WERI-Rb-1 (cell line): ENCODE measurements around the gene NFIX.
A peak's percentile ranks its signal among the peaks of the same experiment; 100 is the strongest.

Source experiments
- DNase-seq: peaks from one replicate; pipeline ENCODE4 v3.0.0-alpha.2; 2020
- H3K27ac ChIP-seq: fragments of 250-450 bp; sonication (Bioruptor Pico); 2 replicates; pipeline ENCODE4 v1.5.1; 2020; ENCODE audit warnings: mild to moderate bottlenecking, moderate library complexity
- H3K27me3 ChIP-seq: fragments of 250-450 bp; sonication (Bioruptor Pico); 2 replicates; pipeline ENCODE4 v1.5.1; 2021; ENCODE audit warnings: mild to moderate bottlenecking, low read depth, moderate library complexity; ENCODE audit not compliant: insufficient read depth, severe bottlenecking
- H3K36me3 ChIP-seq: fragments of 250-450 bp; sonication (Bioruptor Pico); 2 replicates; pipeline ENCODE4 v1.5.1; 2020; ENCODE audit warnings: mild to moderate bottlenecking, moderate library complexity
- H3K4me3 ChIP-seq: 2 replicates; pipeline ENCODE4 v1.5.1; 2011; ENCODE audit warnings: low read depth, mild to moderate bottlenecking, control low read depth, low read length
- H3K9me3 ChIP-seq: fragments of 250-450 bp; sonication (Bioruptor Pico); 2 replicates; pipeline ENCODE4 v1.5.1; 2021; ENCODE audit warnings: mild to moderate bottlenecking, moderate library complexity; ENCODE audit not compliant: severe bottlenecking
- TF ChIP-seq, protein P1 (sequence below): IDR thresholded peaks from 2 replicates; pipeline ENCODE4 v1.5.1; 2011; ENCODE audit warnings: low read depth, mild to moderate bottlenecking, control low read depth, inconsistent platforms, low read length

Gene NFIX

DNA sequence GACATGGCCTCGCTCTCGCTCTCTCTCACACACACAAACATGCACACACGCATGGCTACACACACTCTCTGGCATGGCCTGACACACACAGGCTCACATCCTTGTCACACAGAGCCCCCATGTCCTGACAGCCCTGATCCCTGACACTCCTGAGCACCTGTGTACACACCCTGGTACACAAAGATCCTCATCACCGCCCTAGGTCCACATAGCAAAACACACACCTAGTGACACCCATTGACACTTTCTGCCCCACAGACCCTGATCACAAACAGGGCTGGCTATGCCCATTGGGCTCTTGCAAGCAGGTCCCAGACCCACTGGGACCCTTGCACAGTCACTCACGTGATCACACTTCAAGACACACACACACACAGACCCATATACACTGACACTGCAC is 4.0 kb upstream of the NFIX start:
- Histone ChIP-seq H3K36me3 (no peaks in the 10 kb centered on the region), H3K9me3 (no peaks in the 10 kb centered on the region), H3K4me3 (no peak overlapping the region), H3K27me3 (peaks cover 3% of the 10 kb centered on the region), H3K27ac (no peak overlapping the region)
- no peak for DNase-seq
- TF ChIP-seq, protein P1, sequence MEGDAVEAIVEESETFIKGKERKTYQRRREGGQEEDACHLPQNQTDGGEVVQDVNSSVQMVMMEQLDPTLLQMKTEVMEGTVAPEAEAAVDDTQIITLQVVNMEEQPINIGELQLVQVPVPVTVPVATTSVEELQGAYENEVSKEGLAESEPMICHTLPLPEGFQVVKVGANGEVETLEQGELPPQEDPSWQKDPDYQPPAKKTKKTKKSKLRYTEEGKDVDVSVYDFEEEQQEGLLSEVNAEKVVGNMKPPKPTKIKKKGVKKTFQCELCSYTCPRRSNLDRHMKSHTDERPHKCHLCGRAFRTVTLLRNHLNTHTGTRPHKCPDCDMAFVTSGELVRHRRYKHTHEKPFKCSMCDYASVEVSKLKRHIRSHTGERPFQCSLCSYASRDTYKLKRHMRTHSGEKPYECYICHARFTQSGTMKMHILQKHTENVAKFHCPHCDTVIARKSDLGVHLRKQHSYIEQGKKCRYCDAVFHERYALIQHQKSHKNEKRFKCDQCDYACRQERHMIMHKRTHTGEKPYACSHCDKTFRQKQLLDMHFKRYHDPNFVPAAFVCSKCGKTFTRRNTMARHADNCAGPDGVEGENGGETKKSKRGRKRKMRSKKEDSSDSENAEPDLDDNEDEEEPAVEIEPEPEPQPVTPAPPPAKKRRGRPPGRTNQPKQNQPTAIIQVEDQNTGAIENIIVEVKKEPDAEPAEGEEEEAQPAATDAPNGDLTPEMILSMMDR, result no peak

DNA sequence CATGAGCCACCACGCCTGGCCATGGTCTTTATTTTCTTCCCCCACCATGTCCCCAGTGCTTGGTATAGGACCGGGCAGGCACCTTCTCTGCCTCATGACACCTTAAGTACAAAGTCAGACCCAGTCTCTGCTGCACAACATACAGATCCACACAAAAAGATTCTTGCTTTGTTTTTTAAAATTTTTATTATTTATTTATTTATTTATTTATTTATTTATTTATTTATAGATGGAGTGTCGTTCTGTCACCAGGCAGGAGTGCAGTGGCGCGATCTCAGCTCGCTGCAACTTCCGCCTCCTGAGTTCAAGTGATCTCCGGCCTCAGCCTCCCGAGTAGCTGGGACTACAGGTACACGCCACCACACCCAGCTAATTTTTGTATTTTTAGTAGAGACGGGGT is 2.5 kb upstream of the NFIX start:
- H3K4me3 ChIP-seq, result no peak overlapping the region
- TF ChIP-seq, protein P1, result no peak
- no peaks in the 10 kb centered on the region for H3K36me3 ChIP-seq
- H3K27me3 ChIP-seq, result peaks cover 3% of the 10 kb centered on the region
- H3K27ac ChIP-seq, result no peak overlapping the region
- DNase-seq, result no peak
- H3K9me3 ChIP-seq, result no peaks in the 10 kb centered on the region

- no peaks in the 10 kb centered on the region for H3K36me3 ChIP-seq
Measured at GRCh38 chr19:12993562-12993961, 1.7 kb upstream of the NFIX start.

DNA sequence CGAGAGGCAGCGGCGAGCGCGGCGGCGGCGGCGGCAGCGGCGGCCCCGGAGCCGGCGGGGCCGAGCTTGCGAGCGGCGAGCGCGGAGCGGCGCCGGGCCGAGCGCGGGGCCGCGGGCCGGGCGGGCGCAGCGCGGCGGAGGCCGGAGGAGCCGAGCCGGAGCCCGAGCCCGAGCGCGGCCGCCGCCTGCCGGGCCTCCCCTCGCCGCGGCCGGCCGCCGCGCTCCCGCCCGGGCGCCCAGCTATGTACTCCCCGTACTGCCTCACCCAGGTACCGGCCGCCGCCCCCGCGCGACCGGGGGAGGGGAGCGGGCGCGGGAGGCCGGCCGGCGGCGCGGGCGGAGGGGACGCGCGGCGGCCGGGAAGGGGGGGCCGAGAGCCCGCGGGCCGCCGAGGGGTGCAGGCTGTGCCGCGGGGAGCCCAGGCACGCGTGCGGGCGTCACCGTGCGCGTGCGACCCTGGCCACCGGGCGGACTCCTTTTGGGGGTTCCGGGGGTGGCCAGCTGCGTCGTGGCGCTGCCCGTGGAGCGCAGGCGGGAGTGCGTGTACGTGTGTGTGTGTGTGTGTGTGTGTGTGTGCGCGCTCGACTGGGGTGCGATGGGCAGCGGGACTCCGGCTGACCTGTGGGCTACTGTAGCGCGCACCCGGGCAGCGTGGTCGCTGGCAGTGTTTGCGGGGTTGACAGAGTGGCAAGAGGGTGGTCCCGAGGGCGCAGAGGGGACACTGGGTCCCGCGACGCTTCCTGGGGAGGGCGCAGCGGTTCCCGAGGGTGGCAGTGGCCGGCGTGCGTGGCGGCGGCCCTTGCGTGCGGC is 526 bp downstream of the NFIX start:
- TF ChIP-seq, protein P1, result no peak
- no peak overlapping the region for H3K27ac ChIP-seq
- H3K9me3 ChIP-seq, result no peaks in the 10 kb centered on the region
- no peaks in the 10 kb centered on the region for H3K36me3 ChIP-seq
- no peak for DNase-seq
- peaks cover 3% of the 10 kb centered on the region for H3K27me3 ChIP-seq
- peak overlapping the region; percentile 11; the same call in 1 of the 2 replicates for H3K4me3 ChIP-seq

More at GRCh38 chr19:12993562-12993961, 1.7 kb upstream of the NFIX start:
- no peak overlapping the region for H3K27ac ChIP-seq
- no peak for DNase-seq
- TF ChIP-seq, protein P1, result no peak
- H3K9me3 ChIP-seq, result no peaks in the 10 kb centered on the region
- H3K27me3 ChIP-seq, result peaks cover 3% of the 10 kb centered on the region
- H3K4me3 ChIP-seq, result no peak overlapping the region

DNA sequence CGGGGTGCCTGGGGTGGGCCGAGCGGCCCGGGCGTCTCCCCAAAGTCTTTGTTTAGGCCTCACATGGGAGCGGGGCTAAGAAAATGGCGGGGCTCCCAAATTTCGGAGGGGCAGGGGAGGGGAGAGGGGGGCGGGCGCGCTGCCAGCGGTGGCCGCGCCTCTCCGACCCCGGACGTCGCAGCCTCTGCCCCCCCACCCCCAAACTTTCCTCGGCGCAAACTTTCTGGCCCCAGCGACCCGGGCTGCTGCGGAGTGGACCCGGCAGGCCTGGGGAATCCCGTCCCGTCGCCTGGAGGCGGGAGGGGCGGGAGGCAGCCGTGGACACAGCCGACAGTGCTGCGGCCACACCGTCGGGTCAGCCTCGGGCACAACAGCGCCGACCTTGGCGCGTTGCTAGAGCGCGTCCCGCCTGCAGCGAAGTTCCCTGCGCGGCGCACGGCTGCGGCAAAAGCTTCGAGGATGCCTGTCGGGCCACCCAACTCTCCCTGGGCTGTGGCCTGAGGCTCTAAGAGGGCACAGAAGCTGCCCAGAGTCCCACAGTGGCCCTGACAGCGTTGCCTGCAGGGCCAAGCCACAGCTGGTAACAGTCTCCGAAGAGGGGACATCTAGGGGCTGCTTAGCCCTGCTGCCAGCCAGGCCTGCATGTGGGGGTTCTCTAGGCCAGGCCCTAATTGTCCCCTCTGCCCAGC is 1.3 kb downstream of the NFIX start:
- Histone ChIP-seq H3K36me3 (no peaks in the 10 kb centered on the region), H3K27ac (no peak overlapping the region), H3K9me3 (no peaks in the 10 kb centered on the region), H3K4me3 (no peak overlapping the region), H3K27me3 (peaks cover 3% of the 10 kb centered on the region)
- no peak for DNase-seq
- TF ChIP-seq, protein P1, result no peak
